ENCODE measurements around the gene RAD51B.

Gene RAD51B

GRCh38 chr14:68292441-68293215 lies 473.0 kb downstream of the RAD51B start:
- H3K27me3 ChIP-seq (ENCODE audit: insufficient read depth, poor library complexity, severe bottlenecking) = no peaks in the 10 kb centered on the region
- no peak overlapping the region for H3K27ac ChIP-seq (replicated peaks)
- no peak overlapping the region for H3K4me3 ChIP-seq (replicated peaks; ENCODE audit: insufficient read depth, low read length)
- DNase-seq (ENCODE audit: low read depth in 1 of 2, low spot score in 1 of 2) = no peak
- TF ChIP-seq POLR2AphosphoS5 (IDR thresholded peaks at IDR 0.05; ENCODE audit: low read depth) (no peak), SPI1 (IDR thresholded peaks at IDR 0.05; ENCODE audit: borderline replicate concordance, low read depth) (no peak), REST (IDR thresholded peaks at IDR 0.05; ENCODE audit: insufficient replicate concordance, low read depth) (no peak), CTCF (IDR thresholded peaks at IDR 0.05; ENCODE audit: insufficient read depth, low read length) (no peak), GABPA (IDR thresholded peaks at IDR 0.05; ENCODE audit: low read depth) (no peak)

GRCh38 chr14:68293404-68293803 lies 473.8 kb downstream of the RAD51B start:
- DNase-seq (ENCODE audit: low read depth in 1 of 2, low spot score in 1 of 2) = no peak
- Histone ChIP-seq H3K27me3 (ENCODE audit: insufficient read depth, poor library complexity, severe bottlenecking) (no peaks in the 10 kb centered on the region), H3K27ac (replicated peaks) (no peak overlapping the region), H3K4me3 (replicated peaks; ENCODE audit: insufficient read depth, low read length) (no peak overlapping the region)
- no peak for TF ChIP-seq REST (IDR thresholded peaks at IDR 0.05; ENCODE audit: insufficient replicate concordance, low read depth)
- no peak for TF ChIP-seq CTCF (IDR thresholded peaks at IDR 0.05; ENCODE audit: insufficient read depth, low read length)
- no peak for TF ChIP-seq SPI1 (IDR thresholded peaks at IDR 0.05; ENCODE audit: borderline replicate concordance, low read depth)
- no peak for TF ChIP-seq GABPA (IDR thresholded peaks at IDR 0.05; ENCODE audit: low read depth)
- TF ChIP-seq POLR2AphosphoS5 (IDR thresholded peaks at IDR 0.05; ENCODE audit: low read depth) = no peak

- TF ChIP-seq GABPA (IDR thresholded peaks at IDR 0.05; ENCODE audit: low read depth) (no peak), POLR2AphosphoS5 (IDR thresholded peaks at IDR 0.05; ENCODE audit: low read depth) (no peak), SPI1 (IDR thresholded peaks at IDR 0.05; ENCODE audit: borderline replicate concordance, low read depth) (no peak), CTCF (IDR thresholded peaks at IDR 0.05; ENCODE audit: insufficient read depth, low read length) (no peak), REST (IDR thresholded peaks at IDR 0.05; ENCODE audit: insufficient replicate concordance, low read depth) (no peak)
- no peak overlapping the region for H3K4me3 ChIP-seq (replicated peaks; ENCODE audit: insufficient read depth, low read length)
- H3K27me3 ChIP-seq (ENCODE audit: insufficient read depth, poor library complexity, severe bottlenecking) = no peaks in the 10 kb centered on the region
- DNase-seq (ENCODE audit: low read depth in 1 of 2, low spot score in 1 of 2) = no peak
- H3K27ac ChIP-seq (replicated peaks) = no peak overlapping the region
These were observed 475.8 kb downstream of the RAD51B start for GRCh38 chr14:68295316-68295816.

All from HL-60 (cell line).